HG02642 (cell line): ENCODE measurements around the gene CRADD.
"Not testable (repeated sequence)": the region's sequence is repeated elsewhere in the genome, so short reads cannot be mapped to it uniquely, and the experiment has no call there.

Experiments
- ATAC-seq: cut with Tn5 transposase; IDR thresholded peaks from one replicate; pipeline ENCODE4 v1.9.1; 2021; ENCODE audit warnings: mild to moderate bottlenecking; ENCODE audit not compliant: unreplicated experiment, poor library complexity

The CRADD gene

GRCh38 chr12:93914281-93914680, 237.1 kb downstream of the CRADD start:
- no peak for ATAC-seq

DNA sequence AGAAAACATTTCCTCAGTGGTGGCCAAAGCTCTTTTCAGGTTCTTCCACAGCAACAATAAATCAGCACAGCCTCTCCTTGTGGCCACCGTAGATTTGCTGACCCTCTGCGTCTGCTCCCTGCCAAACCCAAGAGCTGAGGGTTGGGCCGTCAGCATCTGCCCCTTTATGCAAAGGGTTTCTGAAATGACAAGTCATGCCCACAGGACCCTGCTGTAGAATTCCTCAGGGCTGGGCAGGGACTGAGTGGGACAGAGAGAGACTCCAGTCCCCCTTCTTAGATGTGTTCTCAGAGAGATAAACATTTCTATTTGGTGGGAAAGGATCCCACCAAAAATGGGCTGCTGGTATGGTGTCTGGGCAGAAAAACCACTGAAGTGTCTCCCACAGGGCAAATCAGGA, 238.2 kb downstream of the CRADD start:
- no peak for ATAC-seq

DNA sequence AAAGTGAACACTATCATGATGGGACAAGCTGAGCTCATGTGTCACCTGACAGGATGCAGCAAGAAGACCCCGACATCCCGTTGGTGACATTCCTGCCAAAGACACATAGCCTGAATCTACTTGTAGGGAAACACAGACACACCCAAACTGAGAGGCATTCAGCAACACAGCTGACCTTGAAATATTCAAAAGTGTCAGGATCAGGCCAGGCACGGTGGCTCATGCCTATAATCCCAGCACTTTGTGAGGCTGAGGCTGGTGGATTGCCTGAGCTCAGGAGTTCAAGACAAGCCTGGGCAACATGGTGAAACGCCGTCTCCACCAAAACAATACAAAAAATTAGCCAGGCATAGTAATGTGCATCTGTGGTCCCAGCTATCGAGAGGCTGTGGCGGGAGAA, 239.2 kb downstream of the CRADD start:
- ATAC-seq: no peak

- ATAC-seq: no peak
These were observed 241.1 kb downstream of the CRADD start for GRCh38 chr12:93918262-93918661.

GRCh38 chr12:93918900-93919299, 241.7 kb downstream of the CRADD start:
- ATAC-seq: no peak

DNA sequence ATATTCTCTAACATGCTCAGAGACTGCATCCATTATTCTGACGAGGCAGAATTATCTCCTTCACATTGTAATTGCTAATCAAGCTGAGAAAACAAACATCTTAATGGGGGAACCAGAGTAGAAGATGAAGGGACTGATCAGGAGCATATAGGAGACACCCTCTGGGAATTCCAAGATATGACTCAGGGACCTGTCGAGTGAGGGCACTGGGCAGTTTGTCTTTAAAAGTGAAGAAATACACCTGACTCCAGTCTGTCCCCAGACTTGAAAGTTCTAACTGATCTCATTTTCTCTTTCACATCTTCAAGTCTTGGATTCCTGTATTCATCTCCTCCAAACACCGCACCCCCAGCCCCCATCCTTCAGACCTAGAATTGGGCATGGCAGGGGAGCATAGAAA, 244.3 kb downstream of the CRADD start:
- ATAC-seq: no peak

DNA sequence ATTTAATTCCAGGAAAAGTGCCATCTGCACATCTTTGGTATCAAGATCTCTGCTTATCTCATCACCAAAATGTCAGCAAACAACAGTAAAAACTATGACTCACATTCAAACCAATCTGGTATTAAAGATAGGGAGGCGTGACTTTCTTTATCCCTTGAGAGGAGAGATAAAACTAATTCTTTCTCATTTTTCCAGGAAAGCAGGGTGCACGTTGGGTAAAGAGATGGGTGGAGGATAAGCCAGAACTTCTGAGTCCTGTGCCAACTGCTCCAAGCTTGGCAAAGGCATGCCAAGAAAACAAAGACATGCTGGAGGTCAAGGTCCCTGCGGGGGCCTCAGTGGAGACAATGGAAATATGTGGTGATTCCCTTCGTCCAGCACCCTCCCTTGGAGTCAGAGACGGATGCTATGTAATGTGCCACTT, 245.4 kb downstream of the CRADD start:
- ATAC-seq: no peak

GRCh38 chr12:93924367-93924766, 247.2 kb downstream of the CRADD start:
- no peak for ATAC-seq

- ATAC-seq: no peak
These were observed 248.5 kb downstream of the CRADD start for GRCh38 chr12:93925585-93926205.

DNA sequence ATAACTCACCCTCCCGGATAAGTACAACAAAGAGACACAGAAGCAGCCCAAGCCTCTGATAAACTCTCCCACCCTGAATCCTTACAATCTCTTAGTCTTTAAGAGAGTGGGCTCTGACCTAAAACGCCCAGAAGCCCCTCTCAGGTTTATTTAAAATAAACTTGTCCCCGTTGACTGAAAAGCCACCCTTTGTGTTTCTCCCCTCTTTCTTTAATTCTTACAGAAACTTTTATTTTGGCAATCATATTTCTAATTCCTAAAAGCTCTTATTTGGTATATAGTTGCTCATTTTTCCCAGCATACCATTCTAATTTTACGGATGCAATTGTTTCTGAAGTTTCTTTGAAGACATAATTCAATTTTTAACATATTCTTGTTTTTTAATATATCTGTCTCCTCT, 249.1 kb downstream of the CRADD start:
- ATAC-seq: no peak

- ATAC-seq: not testable (repeated sequence)
These were observed 251.9 kb downstream of the CRADD start for GRCh38 chr12:93929081-93929480.

GRCh38 chr12:93937812-93938211, 260.6 kb downstream of the CRADD start:
- no peak for ATAC-seq

- ATAC-seq: no peak
These were observed 261.1 kb downstream of the CRADD start for GRCh38 chr12:93938317-93938716.

DNA sequence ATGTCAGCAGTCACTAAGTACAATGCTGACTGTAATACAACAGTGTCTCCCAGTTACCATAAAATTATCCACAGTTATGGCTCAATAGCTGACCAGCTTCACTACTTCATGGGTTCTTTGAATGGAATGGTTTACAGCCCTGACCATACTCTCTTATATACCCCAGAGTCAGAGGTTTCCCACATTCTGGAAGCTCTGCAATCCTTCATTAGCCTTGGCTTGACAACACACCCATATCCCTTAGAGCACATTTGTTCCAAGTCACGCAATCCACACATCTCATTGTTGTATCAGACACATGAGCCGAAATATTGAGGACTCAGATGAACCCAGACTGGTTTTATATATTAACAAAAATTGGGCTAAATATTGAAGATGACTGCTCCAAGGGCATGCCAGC, 261.8 kb downstream of the CRADD start:
- no peak for ATAC-seq

- ATAC-seq: no peak
These were observed 262.6 kb downstream of the CRADD start for GRCh38 chr12:93939641-93940325.

GRCh38 chr12:93943780-93944179, 266.6 kb downstream of the CRADD start:
- no peak for ATAC-seq

DNA sequence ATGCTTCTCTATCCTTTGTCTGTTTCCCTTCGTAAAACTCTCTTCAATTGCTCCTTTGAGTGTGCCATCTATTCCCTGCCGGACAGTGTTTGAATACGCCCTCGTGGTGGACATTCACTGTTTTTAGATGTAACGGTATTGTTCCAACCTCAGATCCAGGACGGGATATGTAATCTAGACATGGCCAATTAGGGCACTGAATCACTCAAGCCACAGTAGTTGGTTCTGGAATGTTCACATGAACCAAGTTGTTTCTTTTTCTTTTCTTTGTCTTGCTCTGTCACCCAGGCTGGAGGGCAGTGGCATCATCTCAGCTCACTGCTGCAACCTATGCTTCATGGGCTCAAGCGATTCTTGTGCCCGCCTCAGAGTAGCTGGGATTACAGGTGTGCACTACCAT, 267.0 kb downstream of the CRADD start:
- ATAC-seq: no peak
